Gastrocnemius medialis (tissue), 4 donors: Measurements from ENCODE around the gene PTMS. TPM values are rescaled to one million over a fixed set of nuclear protein-coding genes. Genes with fewer than 3 reads are reported as not detected.
A peak's percentile ranks its signal among the peaks of the same experiment; 100 is the strongest.
"Not testable (repeated sequence)": the region's sequence is repeated elsewhere in the genome, so short reads cannot be mapped to it uniquely, and the experiment has no call there.

ENCODE experiments used
- ATAC-seq, 2 donors: fragments of 150-250 bp; one replicate each; pipeline ENCODE4 v1.9.1; 2016
- DNase-seq, 2 donors: peaks; one replicate each; pipeline ENCODE4 v3.0.0-alpha.2; 2019
- H3K27ac ChIP-seq, 4 donors: fragments of 200-600 bp; sonication (generic); 1 replicate in 1 of 4; 2 replicates in 3 of 4; pipeline ENCODE4 v1.5.1; 2016 to 2018; ENCODE audit warnings: mild to moderate bottlenecking in 2 of 4, moderate library complexity in 1 of 4
- H3K27me3 ChIP-seq, 3 donors: fragments of 200-600 bp; sonication (generic) in 2 of 3; 1 replicate in 1 of 3; 2 replicates in 2 of 3; pipeline versions ENCODE4 v1.5.1 to v1.6.0; 2016 to 2019; ENCODE audit warnings: mild to moderate bottlenecking in 1 of 3, moderate library complexity in 1 of 3
- H3K36me3 ChIP-seq, 2 donors: fragments of 200-600 bp; sonication (generic) in 1 of 2; one replicate each; pipeline ENCODE4 v1.5.1; 2017 to 2018
- H3K4me1 ChIP-seq, 2 donors: fragments of 200-600 bp; sonication (generic) in 1 of 2; one replicate each; pipeline ENCODE4 v1.5.1; 2016 to 2017; ENCODE audit warnings: mild to moderate bottlenecking in 2 of 2
- H3K4me3 ChIP-seq, 4 donors: fragments of 200-600 bp; sonication (generic) in 3 of 4; 1 replicate in 1 of 4; 2 replicates in 3 of 4; pipeline ENCODE4 v1.5.1; 2016 to 2019; ENCODE audit warnings: mild to moderate bottlenecking in 2 of 4
- H3K9me3 ChIP-seq, 3 donors: fragments of 200-600 bp; sonication (generic) in 2 of 3; 1 replicate in 1 of 3; 2 replicates in 2 of 3; pipeline ENCODE4 v1.5.1; 2016 to 2019
- CTCF ChIP-seq, 5 experiments: fragments of 450-650 bp in 3 of 5; fragments of 200-600 bp in 2 of 5; sonication (generic) in 2 of 5; IDR thresholded peaks in 4 of 5; conservative IDR thresholded peaks in 1 of 5; 1 replicate in 4 of 5; 2 replicates in 1 of 5; pipeline ENCODE4 v1.5.1; 2016 to 2019; ENCODE audit warnings: antibody characterized with exemption in 5 of 5, mild to moderate bottlenecking in 3 of 5, moderate library complexity in 3 of 5
- POLR2A ChIP-seq, 2 donors: fragments of 450-650 bp; IDR thresholded peaks; one replicate each; pipeline ENCODE4 v1.6.1; 2017; ENCODE audit warnings: antibody characterized with exemption in 2 of 2, mild to moderate bottlenecking in 2 of 2, moderate library complexity in 2 of 2
- in situ Hi-C, 4 donors: fragments of 200-750 bp; cut with MboI; loops; one replicate each; pipeline versions ENCODE4 v1.15.0 to v1.8.0; 2017; ENCODE audit warnings: low sequenced_read_pairs in 4 of 4
- intact Hi-C: fragments of 100-400 bp; cut with DNase I; formaldehyde crosslinking; loops from one replicate; pipeline ENCODE4 v1.15.1; 2023; ENCODE audit warnings: low total_unique reads
- total RNA-seq, 4 donors: library from RNA; depleted of rRNA; stranded (reverse); fragments of >200 nt; gene quantifications; one replicate each; pipeline versions ENCODE4 v1.1.0 to v1.2.3, GENCODE V29; 2016

Gene PTMS
- total RNA-seq, 4 donors from 2014 or later, result 15.0 to 40.4 (median 31.5) TPM

GRCh38 chr12:6734506-6735387, 31.4 kb upstream of the PTMS start:
- in situ Hi-C loops (loop anchor here in 1 of 4 donors (5.0 to 10.0 kb wide), 2 partner anchors 48 to 110 kb away; partner anchors contain the start of gene GNB3), intact Hi-C loops (loop anchor here (1.0 to 5.0 kb wide), 3 partner anchors 19 to 93 kb away; partner anchors contain the start of genes MLF2 and P3H3)
- no peaks in the 10 kb centered on the region for H3K27me3 ChIP-seq
- peaks cover 0 to 9% of the 10 kb centered on the region in 2 donors for H3K4me1 ChIP-seq
- no peaks in the 10 kb centered on the region for H3K9me3 ChIP-seq
- TF ChIP-seq CTCF (IDR thresholded peaks at IDR 0.05 in 4 of 5, conservative IDR thresholded peaks at IDR 0.05 in 1 of 5), result no peak
- TF ChIP-seq POLR2A (IDR thresholded peaks at IDR 0.05), result no peak
- no peak for ATAC-seq
- peaks cover 0 to 28% of the 10 kb centered on the region in 2 donors for H3K36me3 ChIP-seq
- no peak for DNase-seq
- no peak overlapping the region for H3K4me3 ChIP-seq
- peak overlapping the region in 3 of 4 donors; percentile 69 to 76 (median 76) for H3K27ac ChIP-seq

GRCh38 chr12:6735448-6736191, 30.5 kb upstream of the PTMS start:
- intact Hi-C loops, result loop anchor here (1.0 to 5.0 kb wide), 3 partner anchors 18 to 92 kb away; partner anchors contain the start of genes MLF2 and P3H3

GRCh38 chr12:6736754-6737153, 29.4 kb upstream of the PTMS start:
- Histone ChIP-seq H3K9me3 (no peaks in the 10 kb centered on the region), H3K4me1 (peaks cover 0 to 9% of the 10 kb centered on the region in 2 donors), H3K36me3 (peaks cover 0 to 8% of the 10 kb centered on the region in 2 donors), H3K4me3 (no peak overlapping the region), H3K27me3 (no peaks in the 10 kb centered on the region), H3K27ac (no peak overlapping the region)
- no peak for ATAC-seq
- in situ Hi-C loops (loop anchor here in 1 of 4 donors (5.0 to 10.0 kb wide), 2 partner anchors 46 to 108 kb away; partner anchors contain the start of gene GNB3), intact Hi-C loops (loop anchor here (5.0 kb wide), 1 partner anchor 91 kb away; the partner anchor contains the start of gene P3H3)
- DNase-seq, result no peak
- TF ChIP-seq CTCF (IDR thresholded peaks at IDR 0.05 in 4 of 5, conservative IDR thresholded peaks at IDR 0.05 in 1 of 5), result no peak
- no peak for TF ChIP-seq POLR2A (IDR thresholded peaks at IDR 0.05)

More at GRCh38 chr12:6735448-6736191, 30.5 kb upstream of the PTMS start:
- Histone ChIP-seq H3K27ac (peak overlapping the region; percentile 66 to 76 (median 72)), H3K4me3 (no peak overlapping the region), H3K9me3 (no peaks in the 10 kb centered on the region), H3K4me1 (peaks cover 0 to 9% of the 10 kb centered on the region in 2 donors), H3K36me3 (peaks cover 0 to 19% of the 10 kb centered on the region in 2 donors), H3K27me3 (no peaks in the 10 kb centered on the region)
- DNase-seq (peak; percentile 43 to 72), ATAC-seq (peak; percentile 94 to 95)
- in situ Hi-C loops, result loop anchor here in 1 of 4 donors (5.0 to 10.0 kb wide), 2 partner anchors 47 to 109 kb away; partner anchors contain the start of gene GNB3
- TF ChIP-seq CTCF (IDR thresholded peaks at IDR 0.05 in 4 of 5, conservative IDR thresholded peaks at IDR 0.05 in 1 of 5) (peak; percentile 59 to 78 (median 70)), POLR2A (IDR thresholded peaks at IDR 0.05) (no peak)

- intact Hi-C loops, H3K4me1 ChIP-seq, H3K4me3 ChIP-seq, ATAC-seq, H3K36me3 ChIP-seq, H3K9me3 ChIP-seq, DNase-seq, H3K27ac ChIP-seq, H3K27me3 ChIP-seq: not testable (repeated sequence)
- in situ Hi-C loops, result loop anchor here in 1 of 4 donors (5.0 kb wide), 1 partner anchor 40 kb away; no protein-coding TSS in a partner anchor
Measured at GRCh38 chr12:6742080-6742479, 24.1 kb upstream of the PTMS start.
